ENCODE measurements around the gene NPM1. TPM values are rescaled to one million over a fixed set of nuclear protein-coding genes. Genes with fewer than 3 reads are reported as not detected.
A peak's percentile ranks its signal among the peaks of the same experiment; 100 is the strongest.

The NPM1 gene
- polyA plus RNA-seq, 3 donors from 2014 or later: 274 to 417 (median 355) TPM

- no peak for DNase-seq
- Mint-ChIP-seq H3K9me3 (no peaks in the 10 kb centered on the region), H3K27me3 (ENCODE audit: low read depth in 3 of 3) (peaks cover 0 to 5% (median 2%) of the 10 kb centered on the region in 3 donors), H3K4me3 (no peak overlapping the region), H3K4me1 (peaks cover 0 to 3% of the 10 kb centered on the region in 2 donors), H3K36me3 (no peaks in the 10 kb centered on the region), H3K27ac (no peak overlapping the region)
Observed at GRCh38 chr5:171445644-171446516, 58.2 kb downstream of the NPM1 start.

- Mint-ChIP-seq H3K4me3 (no peak overlapping the region), H3K9me3 (peaks cover 0 to 3% (median 0%) of the 10 kb centered on the region in 6 donors), H3K4me1 (peaks cover 0 to 5% of the 10 kb centered on the region in 2 donors), H3K27ac (no peak overlapping the region), H3K36me3 (no peaks in the 10 kb centered on the region), H3K27me3 (ENCODE audit: low read depth in 3 of 3) (peaks cover 2 to 12% (median 2%) of the 10 kb centered on the region in 3 donors)
- DNase-seq: no peak
Observed at GRCh38 chr5:171447226-171447625, 59.6 kb downstream of the NPM1 start.

GRCh38 chr5:171449426-171449825 lies 61.8 kb downstream of the NPM1 start:
- no peak overlapping the region for H3K27ac Mint-ChIP-seq
- H3K4me1 Mint-ChIP-seq: peaks cover 0 to 5% of the 10 kb centered on the region in 2 donors
- no peak for DNase-seq
- peaks cover 0 to 3% (median 0%) of the 10 kb centered on the region in 6 donors for H3K9me3 Mint-ChIP-seq
- H3K27me3 Mint-ChIP-seq (ENCODE audit: low read depth in 3 of 3): peaks cover 2 to 16% (median 7%) of the 10 kb centered on the region in 3 donors
- H3K36me3 Mint-ChIP-seq: no peaks in the 10 kb centered on the region
- peak overlapping the region in 2 of 5 donors; percentile 18 to 28 for H3K4me3 Mint-ChIP-seq

- Mint-ChIP-seq H3K4me3 (peak overlapping the region in 4 of 5 donors; percentile 23 to 35 (median 31)), H3K9me3 (peaks cover 0 to 3% (median 0%) of the 10 kb centered on the region in 6 donors), H3K27ac (no peak overlapping the region), H3K36me3 (no peaks in the 10 kb centered on the region), H3K27me3 (ENCODE audit: low read depth in 3 of 3) (peaks cover 2 to 15% (median 7%) of the 10 kb centered on the region in 3 donors), H3K4me1 (peaks cover 0 to 5% of the 10 kb centered on the region in 2 donors)
- DNase-seq: no peak
Observed at GRCh38 chr5:171450423-171451331, 63.0 kb downstream of the NPM1 start.

- H3K4me1 Mint-ChIP-seq: peaks cover 0 to 5% of the 10 kb centered on the region in 2 donors
- peaks cover 2 to 15% (median 7%) of the 10 kb centered on the region in 3 donors for H3K27me3 Mint-ChIP-seq (ENCODE audit: low read depth in 3 of 3)
- no peaks in the 10 kb centered on the region for H3K36me3 Mint-ChIP-seq
- DNase-seq: no peak
- H3K27ac Mint-ChIP-seq: no peak overlapping the region
- H3K9me3 Mint-ChIP-seq: peaks cover 0 to 3% (median 0%) of the 10 kb centered on the region in 6 donors
- H3K4me3 Mint-ChIP-seq: peak overlapping the region in 3 of 5 donors; percentile 25 to 68 (median 56)
Observed at GRCh38 chr5:171451421-171451820, 63.8 kb downstream of the NPM1 start.

- Mint-ChIP-seq H3K9me3 (peaks cover 0 to 3% (median 0%) of the 10 kb centered on the region in 6 donors), H3K27ac (no peak overlapping the region), H3K36me3 (no peaks in the 10 kb centered on the region), H3K4me3 (no peak overlapping the region), H3K27me3 (ENCODE audit: low read depth in 3 of 3) (peaks cover 0 to 12% (median 8%) of the 10 kb centered on the region in 3 donors), H3K4me1 (peaks cover 0 to 5% of the 10 kb centered on the region in 2 donors)
- DNase-seq: no peak
Observed at GRCh38 chr5:171453056-171453725, 65.5 kb downstream of the NPM1 start.

GRCh38 chr5:171453988-171454387 lies 66.3 kb downstream of the NPM1 start:
- Mint-ChIP-seq H3K9me3 (peaks cover 0 to 3% (median 0%) of the 10 kb centered on the region in 6 donors), H3K27me3 (ENCODE audit: low read depth in 3 of 3) (peaks cover 0 to 14% (median 10%) of the 10 kb centered on the region in 3 donors), H3K4me1 (peaks cover 0 to 5% of the 10 kb centered on the region in 2 donors), H3K36me3 (no peaks in the 10 kb centered on the region), H3K27ac (no peak overlapping the region), H3K4me3 (no peak overlapping the region)
- no peak for DNase-seq

GRCh38 chr5:171454549-171454948 lies 66.9 kb downstream of the NPM1 start:
- H3K4me3 Mint-ChIP-seq: no peak overlapping the region
- H3K9me3 Mint-ChIP-seq: peaks cover 0 to 3% (median 0%) of the 10 kb centered on the region in 6 donors
- H3K36me3 Mint-ChIP-seq: no peaks in the 10 kb centered on the region
- H3K27me3 Mint-ChIP-seq (ENCODE audit: low read depth in 3 of 3): peaks cover 0 to 14% (median 12%) of the 10 kb centered on the region in 3 donors
- DNase-seq: no peak
- H3K27ac Mint-ChIP-seq: no peak overlapping the region
- peaks cover 0 to 5% of the 10 kb centered on the region in 2 donors for H3K4me1 Mint-ChIP-seq

GRCh38 chr5:171455522-171455921 lies 67.9 kb downstream of the NPM1 start:
- Mint-ChIP-seq H3K9me3 (peaks cover 0 to 3% (median 0%) of the 10 kb centered on the region in 6 donors), H3K4me1 (peaks cover 0 to 2% of the 10 kb centered on the region in 2 donors), H3K27me3 (ENCODE audit: low read depth in 3 of 3) (peaks cover 0 to 14% (median 12%) of the 10 kb centered on the region in 3 donors), H3K4me3 (no peak overlapping the region), H3K27ac (no peak overlapping the region), H3K36me3 (no peaks in the 10 kb centered on the region)
- no peak for DNase-seq

- Mint-ChIP-seq H3K27ac (no peak overlapping the region), H3K36me3 (no peaks in the 10 kb centered on the region), H3K9me3 (no peaks in the 10 kb centered on the region), H3K27me3 (ENCODE audit: low read depth in 3 of 3) (peaks cover 0 to 10% (median 7%) of the 10 kb centered on the region in 3 donors), H3K4me3 (no peak overlapping the region), H3K4me1 (no peaks in the 10 kb centered on the region)
- DNase-seq: no peak
Observed at GRCh38 chr5:171457208-171457981, 69.7 kb downstream of the NPM1 start.

- no peaks in the 10 kb centered on the region for H3K36me3 Mint-ChIP-seq
- no peak overlapping the region for H3K27ac Mint-ChIP-seq
- H3K4me3 Mint-ChIP-seq: no peak overlapping the region
- H3K9me3 Mint-ChIP-seq: peaks cover 0 to 4% (median 0%) of the 10 kb centered on the region in 6 donors
- H3K27me3 Mint-ChIP-seq (ENCODE audit: low read depth in 3 of 3): peaks cover 2 to 10% (median 4%) of the 10 kb centered on the region in 3 donors
- DNase-seq: no peak
- H3K4me1 Mint-ChIP-seq: no peaks in the 10 kb centered on the region
Observed at GRCh38 chr5:171459839-171460238, 72.2 kb downstream of the NPM1 start.
